Panc1 (cell line): ENCODE measurements around the gene CTXND2. TPM values are rescaled to one million over a fixed set of nuclear protein-coding genes. Genes with fewer than 3 reads are reported as not detected.

ENCODE experiments used
- ATAC-seq: fragments of 200-7000 bp; cut with Tn5 transposase; 2 replicates; pipeline ENCODE4 v1.9.1; 2020; ENCODE audit warnings: mild to moderate bottlenecking, moderate library complexity
- BruUV-seq: library from RNA; stranded (reverse); fragments of 400-500 nt; replicated peaks from 2 replicates; lab custom pipeline; 2021; lab: Mats Ljungman, UMichigan
- CTCF ChIA-PET: fragments of 300-600 bp; sonication (Branson Sonifier 250); formaldehyde crosslinking; loops from one replicate; lab custom pipeline; 2022; ENCODE audit warnings: antibody characterized with exemption; lab: Charles Lee
- POLR2A ChIA-PET: fragments of 300-600 bp; sonication (Branson Sonifier 250); formaldehyde crosslinking; loops from one replicate; lab custom pipeline; 2022; ENCODE audit warnings: antibody characterized with exemption; lab: Charles Lee
- DNase-seq: peaks from one replicate; pipeline ENCODE4 v3.0.0-alpha.2; 2010; ENCODE audit warnings: low read depth, low spot score
- H3K27ac ChIP-seq: 2 replicates; pipeline ENCODE4 v1.5.1; 2011; ENCODE audit warnings: mild to moderate bottlenecking, low read length, inconsistent platforms
- H3K27me3 ChIP-seq: fragments of 200-500 bp; sonication (Bioruptor generic); 2 replicates; pipeline ENCODE4 v1.6.0; 2014; ENCODE audit warnings: low read length, inconsistent platforms; ENCODE audit not compliant: control insufficient read depth, insufficient read depth
- H3K36me3 ChIP-seq: fragments of 200-500 bp; sonication (Bioruptor generic); 2 replicates; pipeline ENCODE4 v1.5.1; 2014; ENCODE audit warnings: inconsistent platforms, mild to moderate bottlenecking, low read length, moderate library complexity; ENCODE audit not compliant: control insufficient read depth, insufficient read depth
- H3K4me1 ChIP-seq: 2 replicates; pipeline ENCODE4 v1.5.1; 2011; ENCODE audit warnings: inconsistent platforms, mild to moderate bottlenecking, low read length, moderate library complexity; ENCODE audit not compliant: control insufficient read depth, insufficient read depth
- H3K4me3 ChIP-seq, 2 experiments: 2 replicates each; pipeline ENCODE4 v1.5.1; 2011 to 2012; ENCODE audit warnings: low read depth in 2 of 2, low read length in 2 of 2, mild to moderate bottlenecking in 2 of 2, inconsistent platforms in 1 of 2, moderate library complexity in 1 of 2
- H3K9me3 ChIP-seq: fragments of 200-500 bp; sonication (Bioruptor generic); 2 replicates; pipeline ENCODE4 v1.5.1; 2014; ENCODE audit warnings: low read depth, mild to moderate bottlenecking, inconsistent platforms, low read length, moderate library complexity; ENCODE audit not compliant: control insufficient read depth, insufficient read depth
- CTCF ChIP-seq: fragments of 450-650 bp; IDR thresholded peaks from 2 replicates; pipeline ENCODE4 v1.5.1; 2017; ENCODE audit warnings: mild to moderate bottlenecking
- POLR2AphosphoS5 ChIP-seq: IDR thresholded peaks from 2 replicates; pipeline ENCODE4 v1.6.1; 2012; ENCODE audit warnings: mild to moderate bottlenecking, low read depth, low read length, moderate library complexity
- REST ChIP-seq, 2 experiments: IDR thresholded peaks; 2 replicates each; pipeline ENCODE4 v1.6.1; 2011 to 2012; ENCODE audit warnings: low read depth in 2 of 2, control low read depth in 1 of 2, low read length in 1 of 2, mild to moderate bottlenecking in 1 of 2, moderate library complexity in 1 of 2; ENCODE audit not compliant: insufficient read depth in 1 of 2
- SIN3A ChIP-seq: IDR thresholded peaks from 2 replicates; pipeline ENCODE4 v1.6.1; 2012; ENCODE audit warnings: low read depth, mild to moderate bottlenecking, low read length, moderate library complexity, borderline replicate concordance; ENCODE audit not compliant: insufficient read depth
- TCF7L2 ChIP-seq: IDR thresholded peaks from 2 replicates; pipeline ENCODE4 v1.6.1; 2011; ENCODE audit warnings: mild to moderate bottlenecking, low read depth, low read length, inconsistent platforms
- in situ Hi-C: cut with HindIII; loops from 2 replicates; pipeline ENCODE4 v1.10.0; 2016; ENCODE audit warnings: low sequenced_read_pairs, low pct_unique_long_range_greater_than_20kb
- intact Hi-C: fragments of 100-400 bp; cut with micrococcal nuclease; formaldehyde crosslinking; loops from one replicate; pipeline ENCODE4 v1.10.0; 2022; ENCODE audit not compliant: unreplicated experiment
- total RNA-seq: library from RNA; stranded (reverse); gene quantifications from one replicate; pipeline ENCODE4 v1.2.1, GENCODE V29; 2021; ENCODE audit not compliant: unreplicated experiment

CTXND2 gene
- total RNA-seq, 1 experiment from 2014 or later: not detected

- DNase-seq: no peak
- CTCF ChIA-PET: no interaction called here
- in situ Hi-C loops: no loop called here
Observed at GRCh38 chr1:150888727-150889126, 1.8 kb downstream of the CTXND2 start.

GRCh38 chr1:150890033-150890416, 3.1 kb downstream of the CTXND2 start:
- ChIA-PET POLR2A (no interaction called here), CTCF (interaction anchor here (0.6 kb wide), 1 partner anchor 57 kb away, joined by 3 read pairs; no protein-coding TSS in a partner anchor)
- Histone ChIP-seq H3K4me3 (no peak overlapping the region), H3K36me3 (no peaks in the 10 kb centered on the region), H3K27me3 (no peaks in the 10 kb centered on the region), H3K9me3 (no peaks in the 10 kb centered on the region), H3K27ac (no peak overlapping the region), H3K4me1 (no peaks in the 10 kb centered on the region)
- no TSS peak for BruUV-seq
- intact Hi-C loops (no loop called here), in situ Hi-C loops (no loop called here)
- no peak for TF ChIP-seq POLR2AphosphoS5
- no peak for TF ChIP-seq CTCF
- TF ChIP-seq TCF7L2: no peak
- no peak for TF ChIP-seq REST (IDR thresholded peaks at IDR 0.05; ENCODE audit: insufficient read depth in 1 of 2, low read depth in 2 of 2, low read length in 1 of 2)
- no peak for TF ChIP-seq SIN3A
- DNase-seq: no peak
- ATAC-seq: no peak

More at GRCh38 chr1:150888727-150889126, 1.8 kb downstream of the CTXND2 start:
- no peak overlapping the region for H3K27ac ChIP-seq
- H3K36me3 ChIP-seq: no peaks in the 10 kb centered on the region
- no TSS peak for BruUV-seq
- no peak for ATAC-seq
- no peak for TF ChIP-seq TCF7L2
- TF ChIP-seq POLR2AphosphoS5: no peak
- no peak for TF ChIP-seq SIN3A
- TF ChIP-seq CTCF: no peak
- TF ChIP-seq REST (IDR thresholded peaks at IDR 0.05; ENCODE audit: insufficient read depth in 1 of 2, low read depth in 2 of 2, low read length in 1 of 2): no peak
- no peaks in the 10 kb centered on the region for H3K4me1 ChIP-seq
- no peak overlapping the region for H3K4me3 ChIP-seq
- intact Hi-C loops: no loop called here
- H3K9me3 ChIP-seq: no peaks in the 10 kb centered on the region
- H3K27me3 ChIP-seq: no peaks in the 10 kb centered on the region
- POLR2A ChIA-PET: no interaction called here
